Glutamatergic neuron (in vitro differentiated cells): ENCODE results near the gene DGKZ. TPM values are rescaled to one million over a fixed set of nuclear protein-coding genes. Genes with fewer than 3 reads are reported as not detected.

Experiments used
- DNase-seq: peaks from one replicate; pipeline ENCODE4 v3.0.0; 2022
- H3K27ac Mint-ChIP-seq: one replicate; pipeline ENCODE4 v1.8.0; 2020; ENCODE audit warnings: mild to moderate bottlenecking, mixed read lengths, inconsistent platforms; ENCODE audit not compliant: unreplicated experiment
- H3K27me3 Mint-ChIP-seq: one replicate; pipeline ENCODE4 v1.8.0; 2020; ENCODE audit warnings: mild to moderate bottlenecking, moderate library complexity, mixed read lengths, inconsistent platforms; ENCODE audit not compliant: unreplicated experiment
- H3K36me3 Mint-ChIP-seq: one replicate; pipeline ENCODE4 v1.8.0; 2020; ENCODE audit warnings: mild to moderate bottlenecking, mixed read lengths, inconsistent platforms; ENCODE audit not compliant: unreplicated experiment
- H3K4me1 Mint-ChIP-seq: one replicate; pipeline ENCODE4 v1.8.0; 2020; ENCODE audit warnings: mild to moderate bottlenecking, low read depth, mixed read lengths, inconsistent platforms; ENCODE audit not compliant: unreplicated experiment
- H3K4me3 Mint-ChIP-seq: one replicate; pipeline ENCODE4 v1.8.0; 2020; ENCODE audit warnings: mild to moderate bottlenecking, mixed read lengths, inconsistent platforms; ENCODE audit not compliant: unreplicated experiment
- H3K9me3 Mint-ChIP-seq: one replicate; pipeline ENCODE4 v1.8.0; 2020; ENCODE audit warnings: mild to moderate bottlenecking, moderate library complexity, mixed read lengths, inconsistent platforms; ENCODE audit not compliant: unreplicated experiment
- CTCF ChIP-seq: fragments of 200-600 bp; sonication (generic); IDR thresholded peaks from one replicate; pipeline ENCODE4 v1.5.0; 2021; ENCODE audit not compliant: partially characterized antibody, unreplicated experiment
- total RNA-seq: library from RNA; stranded (reverse); fragmentation: NEBNext Ultra II Directional; extraction: Animal tissue kit (Norgen Biotek cat#: 25700); gene quantifications from one replicate; pipeline ENCODE4 v1.2.1, GENCODE V29; 2021; ENCODE audit not compliant: unreplicated experiment

Gene DGKZ
- total RNA-seq, 1 donor from 2014 or later, result 60.9 TPM

DNA sequence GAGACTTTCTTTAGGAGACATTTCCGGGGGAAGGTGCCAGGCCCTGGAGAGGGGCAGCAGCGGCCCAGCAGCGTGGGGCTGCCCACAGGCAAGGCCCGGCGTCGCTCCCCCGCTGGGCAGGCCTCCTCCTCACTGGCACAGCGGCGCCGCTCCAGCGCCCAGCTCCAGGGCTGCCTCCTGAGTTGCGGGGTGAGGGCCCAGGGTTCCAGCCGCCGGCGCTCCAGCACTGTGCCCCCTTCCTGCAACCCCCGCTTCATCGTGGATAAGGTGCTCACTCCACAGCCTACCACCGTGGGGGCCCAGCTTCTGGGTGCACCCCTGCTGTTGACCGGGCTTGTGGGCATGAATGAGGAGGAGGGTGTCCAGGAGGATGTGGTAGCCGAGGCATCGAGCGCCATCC is 19.0 kb downstream of the DGKZ start:
- H3K4me3 Mint-ChIP-seq, result no peak overlapping the region
- peaks cover 12% of the 10 kb centered on the region for H3K27me3 Mint-ChIP-seq
- H3K4me1 Mint-ChIP-seq, result peaks cover 39% of the 10 kb centered on the region
- no peak overlapping the region for H3K27ac Mint-ChIP-seq
- no peak for TF ChIP-seq CTCF
- H3K36me3 Mint-ChIP-seq, result no peaks in the 10 kb centered on the region
- no peak for DNase-seq
- peaks cover 14% of the 10 kb centered on the region for H3K9me3 Mint-ChIP-seq

DNA sequence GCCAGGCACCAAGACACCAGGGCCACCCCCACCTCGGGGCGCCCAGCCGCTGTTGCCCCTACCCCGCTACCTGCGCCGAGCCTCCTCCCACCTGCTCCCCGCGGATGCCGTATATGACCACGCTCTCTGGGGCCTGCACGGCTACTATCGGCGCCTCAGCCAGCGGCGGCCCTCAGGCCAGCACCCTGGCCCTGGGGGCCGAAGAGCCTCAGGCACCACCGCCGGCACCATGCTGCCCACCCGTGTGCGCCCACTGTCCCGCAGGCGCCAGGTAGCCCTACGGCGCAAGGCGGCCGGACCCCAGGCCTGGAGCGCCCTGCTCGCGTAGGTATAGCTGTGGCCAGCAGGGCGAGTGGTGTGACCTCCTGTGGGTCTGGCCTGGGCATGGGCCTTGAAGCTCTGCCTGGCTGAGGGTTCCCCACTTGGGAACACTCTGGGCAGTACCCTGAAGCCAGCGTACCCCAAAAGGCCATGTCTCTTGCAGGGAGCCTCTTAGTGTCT is 19.4 kb downstream of the DGKZ start:
- peaks cover 14% of the 10 kb centered on the region for H3K9me3 Mint-ChIP-seq
- H3K4me1 Mint-ChIP-seq, result peaks cover 37% of the 10 kb centered on the region
- no peak overlapping the region for H3K4me3 Mint-ChIP-seq
- no peak for TF ChIP-seq CTCF
- DNase-seq, result no peak
- H3K27me3 Mint-ChIP-seq, result peaks cover 12% of the 10 kb centered on the region
- no peaks in the 10 kb centered on the region for H3K36me3 Mint-ChIP-seq
- peak overlapping the region; percentile 79 for H3K27ac Mint-ChIP-seq

- no peaks in the 10 kb centered on the region for H3K36me3 Mint-ChIP-seq
- H3K27me3 Mint-ChIP-seq, result peaks cover 15% of the 10 kb centered on the region
- H3K4me1 Mint-ChIP-seq, result peaks cover 36% of the 10 kb centered on the region
- peaks cover 15% of the 10 kb centered on the region for H3K9me3 Mint-ChIP-seq
- H3K27ac Mint-ChIP-seq, result peak overlapping the region; percentile 79
- peak; percentile 86 for DNase-seq
- H3K4me3 Mint-ChIP-seq, result peak overlapping the region; percentile 46
- TF ChIP-seq CTCF, result peak; percentile 94
These were observed 20.1 kb downstream of the DGKZ start for GRCh38 chr11:46367244-46367915.

- no peak for DNase-seq
- Mint-ChIP-seq H3K36me3 (no peaks in the 10 kb centered on the region), H3K9me3 (peaks cover 14% of the 10 kb centered on the region), H3K27ac (peak overlapping the region; percentile 26), H3K4me3 (no peak overlapping the region), H3K27me3 (peaks cover 16% of the 10 kb centered on the region), H3K4me1 (peaks cover 34% of the 10 kb centered on the region)
- peak; percentile 32 for TF ChIP-seq CTCF
These were observed 20.6 kb downstream of the DGKZ start for GRCh38 chr11:46367916-46368267.

- H3K4me3 Mint-ChIP-seq, result peak overlapping the region; percentile 20
- peaks cover 18% of the 10 kb centered on the region for H3K9me3 Mint-ChIP-seq
- peak; percentile 88 for DNase-seq
- peaks cover 29% of the 10 kb centered on the region for H3K4me1 Mint-ChIP-seq
- H3K27me3 Mint-ChIP-seq, result peaks cover 22% of the 10 kb centered on the region
- H3K36me3 Mint-ChIP-seq, result no peaks in the 10 kb centered on the region
- H3K27ac Mint-ChIP-seq, result peak overlapping the region; percentile 52
- TF ChIP-seq CTCF, result peak; percentile 96
These were observed 22.3 kb downstream of the DGKZ start for GRCh38 chr11:46369458-46370152.
